Osteoblast (primary cell): ENCODE results near the gene ATP1A3. TPM values are rescaled to one million over a fixed set of nuclear protein-coding genes. Genes with fewer than 3 reads are reported as not detected.

ENCODE experiments used
- DNase-seq: peaks from one replicate; pipeline ENCODE4 v3.0.0; 2011; ENCODE audit warnings: low spot score, mixed read lengths; ENCODE audit not compliant: insufficient read length; ENCODE audit errors: missing footprints
- H2AFZ ChIP-seq: 2 replicates; pipeline ENCODE4 v1.6.0; 2011; ENCODE audit warnings: mild to moderate bottlenecking, low read length
- H3K27ac ChIP-seq: 2 replicates; pipeline ENCODE4 v1.5.1; 2011; ENCODE audit warnings: mild to moderate bottlenecking, low read depth, low read length, moderate library complexity
- H3K27me3 ChIP-seq: 2 replicates; pipeline ENCODE4 v1.6.0; 2012; ENCODE audit warnings: mild to moderate bottlenecking, control low read depth, inconsistent platforms, low read length, moderate library complexity; ENCODE audit not compliant: insufficient read depth
- H3K36me3 ChIP-seq: 2 replicates; pipeline ENCODE4 v1.5.1; 2011; ENCODE audit warnings: mild to moderate bottlenecking, low read length, control low read depth, moderate library complexity; ENCODE audit not compliant: insufficient read depth
- H3K4me1 ChIP-seq: 2 replicates; pipeline ENCODE4 v1.5.1; 2011; ENCODE audit warnings: mild to moderate bottlenecking, low read length, control low read depth, moderate library complexity; ENCODE audit not compliant: insufficient read depth
- H3K4me2 ChIP-seq: 2 replicates; pipeline ENCODE4 v1.6.0; 2011; ENCODE audit warnings: mild to moderate bottlenecking, low read length; ENCODE audit not compliant: insufficient read depth
- H3K4me3 ChIP-seq: fragments of 200-600 bp; sonication (generic); 3 replicates; pipeline ENCODE4 v1.5.1; 2012; ENCODE audit warnings: mild to moderate bottlenecking, low read length, inconsistent platforms; ENCODE audit not compliant: insufficient read depth
- H3K79me2 ChIP-seq: 2 replicates; pipeline ENCODE4 v1.6.0; 2012; ENCODE audit warnings: mild to moderate bottlenecking, low read length, control low read depth, inconsistent platforms; ENCODE audit not compliant: insufficient read depth
- H3K9me3 ChIP-seq: 2 replicates; pipeline ENCODE4 v1.5.1; 2011; ENCODE audit warnings: low read depth, low read length, control low read depth
- H4K20me1 ChIP-seq: 2 replicates; pipeline ENCODE4 v1.6.0; 2012; ENCODE audit warnings: mild to moderate bottlenecking, low read length, control low read depth; ENCODE audit not compliant: insufficient read depth
- CTCF ChIP-seq: IDR thresholded peaks from 2 replicates; pipeline ENCODE4 v1.5.1; 2011; ENCODE audit warnings: mild to moderate bottlenecking, low read depth, low read length, moderate library complexity; ENCODE audit errors: extremely low read depth
- total RNA-seq: library from RNA; depleted of rRNA; stranded (reverse); fragments of >200 nt; gene quantifications from 2 replicates; pipeline ENCODE4 v1.2.3, GENCODE V29; 2012

Gene ATP1A3
- total RNA-seq, 1 donor: under 0.01 TPM

DNA sequence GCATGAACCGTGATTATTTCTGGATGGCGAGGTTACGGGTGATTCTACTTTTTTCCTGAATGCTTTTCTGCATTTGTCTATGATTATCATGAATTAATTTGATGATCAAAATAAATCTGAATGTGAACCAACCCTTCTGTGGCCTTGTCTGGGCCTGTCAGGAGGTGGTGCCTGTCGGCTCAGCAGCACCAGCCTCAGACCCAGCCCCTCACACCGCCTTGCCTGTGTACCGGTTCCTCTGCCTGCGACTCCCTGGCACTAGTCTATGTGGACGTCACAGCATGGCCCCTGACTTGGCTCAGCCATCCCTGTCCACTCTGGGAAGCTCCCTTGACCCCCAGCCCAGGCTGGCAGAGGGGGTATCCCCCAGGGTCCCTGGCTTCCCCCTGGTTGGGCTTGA lies 19.4 kb downstream of the ATP1A3 start:
- Histone ChIP-seq H3K27ac (no peak overlapping the region), H3K79me2 (no peaks in the 10 kb centered on the region), H3K36me3 (no peaks in the 10 kb centered on the region), H3K4me2 (no peak overlapping the region), H4K20me1 (no peaks in the 10 kb centered on the region), H3K9me3 (no peaks in the 10 kb centered on the region), H3K4me3 (no peak overlapping the region), H3K4me1 (no peaks in the 10 kb centered on the region), H3K27me3 (peaks cover 3% of the 10 kb centered on the region), H2AFZ (no peak overlapping the region)
- no peak for DNase-seq
- TF ChIP-seq CTCF: no peak

DNA sequence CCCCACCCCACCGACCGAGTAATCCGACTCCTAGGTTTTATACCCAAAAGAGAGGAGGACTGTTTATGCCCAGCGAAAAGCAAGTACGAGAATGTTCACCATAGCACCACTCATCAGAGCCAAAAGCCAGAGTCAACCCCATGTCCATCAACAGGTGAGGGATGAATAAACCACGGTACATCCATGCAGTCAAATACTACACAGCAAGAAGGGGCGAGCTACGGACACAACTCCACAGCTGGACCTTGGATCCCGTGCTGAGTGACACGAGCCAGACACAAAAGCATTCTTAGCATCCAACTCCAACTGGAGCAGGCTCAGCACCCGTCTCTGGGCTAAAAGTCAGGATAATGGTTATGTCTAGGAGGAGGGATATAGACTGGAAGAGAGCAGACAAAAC lies 22.7 kb downstream of the ATP1A3 start:
- Histone ChIP-seq H3K27me3 (peaks cover 8% of the 10 kb centered on the region), H3K9me3 (no peaks in the 10 kb centered on the region), H2AFZ (no peak overlapping the region), H3K4me1 (no peaks in the 10 kb centered on the region), H3K27ac (no peak overlapping the region), H3K4me3 (no peak overlapping the region), H3K36me3 (no peaks in the 10 kb centered on the region), H3K4me2 (no peak overlapping the region), H4K20me1 (no peaks in the 10 kb centered on the region), H3K79me2 (no peaks in the 10 kb centered on the region)
- no peak for TF ChIP-seq CTCF
- DNase-seq: peak; percentile 18

DNA sequence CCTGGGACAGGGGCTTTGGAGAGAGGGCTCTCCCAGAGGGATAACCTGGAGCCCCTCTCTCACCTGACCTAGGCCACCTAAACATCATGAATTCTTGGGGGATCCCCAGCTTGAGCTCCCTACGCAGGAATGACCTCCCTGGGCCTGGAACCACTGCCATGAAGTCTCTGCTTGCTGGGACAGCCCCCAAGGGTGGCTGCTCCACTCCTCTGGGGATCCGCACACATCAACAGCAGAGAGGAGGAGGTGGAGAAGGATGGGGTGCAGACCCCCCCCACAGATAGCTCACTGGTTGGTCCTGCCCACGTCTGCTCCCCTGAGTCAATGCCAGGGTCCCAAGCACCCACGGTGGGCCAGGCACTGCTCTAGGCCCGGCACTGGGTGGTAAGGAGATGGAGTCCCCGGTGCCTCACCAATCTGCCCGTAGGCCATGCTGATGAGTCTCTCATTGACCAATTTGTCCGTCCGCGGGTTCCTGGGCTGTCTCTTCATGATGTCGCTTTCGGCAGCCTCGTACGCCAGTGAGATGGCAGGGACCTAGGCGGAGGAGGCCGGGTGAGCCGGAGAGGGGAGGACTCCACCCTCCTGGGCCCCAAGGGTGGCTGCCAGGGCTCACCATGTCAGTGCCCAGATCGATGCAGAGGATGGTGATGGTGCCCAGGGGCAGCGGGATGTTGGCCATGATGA lies 24.1 kb downstream of the ATP1A3 start:
- peaks cover 6% of the 10 kb centered on the region for H3K27me3 ChIP-seq
- H3K4me1 ChIP-seq: no peaks in the 10 kb centered on the region
- no peaks in the 10 kb centered on the region for H3K9me3 ChIP-seq
- no peak for TF ChIP-seq CTCF
- no peaks in the 10 kb centered on the region for H4K20me1 ChIP-seq
- no peak overlapping the region for H3K27ac ChIP-seq
- no peaks in the 10 kb centered on the region for H3K36me3 ChIP-seq
- peak; percentile 80 for DNase-seq
- H3K4me2 ChIP-seq: no peak overlapping the region
- no peak overlapping the region for H3K4me3 ChIP-seq
- H2AFZ ChIP-seq: no peak overlapping the region
- H3K79me2 ChIP-seq: no peaks in the 10 kb centered on the region

DNA sequence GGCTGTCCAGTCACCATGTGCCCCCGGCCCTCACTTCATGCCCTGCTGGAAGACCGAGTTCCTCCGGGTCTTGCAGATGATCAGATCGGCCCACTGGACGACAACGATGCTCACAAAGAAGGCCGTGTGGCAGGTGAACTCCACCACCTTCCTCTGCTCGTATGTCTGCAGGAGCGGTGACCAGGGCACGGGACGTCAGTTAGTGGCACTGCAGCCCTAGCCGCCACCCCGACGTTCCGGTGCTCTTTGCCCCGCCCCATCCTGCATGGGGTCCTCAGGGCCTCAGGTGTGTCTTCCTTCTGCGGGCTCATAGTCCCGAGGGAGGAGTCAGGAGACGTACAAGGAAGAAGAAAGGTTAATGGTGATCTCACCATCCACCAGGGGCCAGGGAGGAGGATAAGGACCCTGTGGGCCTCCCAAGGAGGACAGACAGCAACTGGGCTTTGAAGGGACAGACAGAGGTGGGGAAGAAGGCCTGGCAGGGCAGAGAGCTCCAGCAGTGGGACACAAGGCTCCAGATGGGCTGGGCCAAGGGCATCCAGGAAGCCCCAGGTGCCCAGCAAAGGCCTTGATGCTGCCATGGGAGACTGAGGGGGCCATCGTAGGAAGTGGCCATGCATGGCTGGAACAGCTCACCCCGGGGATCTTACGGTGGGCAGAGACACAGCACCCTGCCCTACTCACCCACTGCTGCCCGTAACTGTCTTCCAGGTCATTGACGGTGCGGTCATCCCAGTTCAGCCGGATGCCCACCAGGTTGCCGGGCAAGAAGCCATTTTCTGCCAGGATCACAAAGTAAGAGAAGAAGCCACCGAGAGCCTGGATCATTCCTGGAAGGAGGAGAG lies 25.1 kb downstream of the ATP1A3 start:
- no peaks in the 10 kb centered on the region for H3K79me2 ChIP-seq
- H4K20me1 ChIP-seq: no peaks in the 10 kb centered on the region
- peaks cover 6% of the 10 kb centered on the region for H3K27me3 ChIP-seq
- no peaks in the 10 kb centered on the region for H3K9me3 ChIP-seq
- peak; percentile 50 for DNase-seq
- no peak overlapping the region for H2AFZ ChIP-seq
- H3K4me1 ChIP-seq: no peaks in the 10 kb centered on the region
- H3K36me3 ChIP-seq: no peaks in the 10 kb centered on the region
- no peak overlapping the region for H3K27ac ChIP-seq
- H3K4me3 ChIP-seq: no peak overlapping the region
- TF ChIP-seq CTCF: no peak
- no peak overlapping the region for H3K4me2 ChIP-seq
